NCI-H82 (cell line): ENCODE measurements around the gene ZNF385D.

Experiments used
- DNase-seq: peaks from one replicate; lab custom pipeline; 2025; lab: John Stamatoyannopoulos, UW

The ZNF385D gene

DNA sequence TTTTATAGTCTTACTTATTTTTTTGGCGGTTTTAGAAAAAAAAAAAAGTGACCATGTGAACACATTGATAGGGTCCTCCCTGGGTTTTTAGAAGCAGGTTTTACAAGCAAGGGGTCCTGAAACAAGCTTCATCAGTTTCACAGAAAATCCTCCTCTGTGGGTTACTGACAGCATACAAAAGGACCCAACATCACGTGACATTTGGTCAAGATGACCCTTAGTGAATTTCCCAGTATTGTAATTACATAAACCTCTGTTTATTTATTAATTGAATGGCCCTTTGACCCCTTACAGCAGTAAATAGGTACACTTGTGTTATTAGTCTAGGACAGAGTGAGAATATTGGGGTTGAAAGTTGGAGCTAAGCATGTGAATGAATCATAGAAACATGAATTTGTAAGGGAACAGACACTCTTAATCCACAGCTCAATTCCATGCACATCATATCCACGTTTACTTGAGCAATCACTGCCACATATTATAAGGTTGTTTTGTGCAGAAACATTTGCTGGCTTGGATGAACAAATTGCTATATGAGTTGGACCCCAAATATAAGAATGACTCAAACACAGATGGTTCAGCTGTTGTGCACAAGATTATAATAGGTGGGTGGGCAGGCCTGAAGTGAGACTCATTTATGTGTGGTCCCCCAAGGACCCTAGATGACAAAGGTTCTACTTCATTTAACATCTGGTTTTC lies 137.5 kb downstream of the ZNF385D start:
- DNase-seq: no peak

DNA sequence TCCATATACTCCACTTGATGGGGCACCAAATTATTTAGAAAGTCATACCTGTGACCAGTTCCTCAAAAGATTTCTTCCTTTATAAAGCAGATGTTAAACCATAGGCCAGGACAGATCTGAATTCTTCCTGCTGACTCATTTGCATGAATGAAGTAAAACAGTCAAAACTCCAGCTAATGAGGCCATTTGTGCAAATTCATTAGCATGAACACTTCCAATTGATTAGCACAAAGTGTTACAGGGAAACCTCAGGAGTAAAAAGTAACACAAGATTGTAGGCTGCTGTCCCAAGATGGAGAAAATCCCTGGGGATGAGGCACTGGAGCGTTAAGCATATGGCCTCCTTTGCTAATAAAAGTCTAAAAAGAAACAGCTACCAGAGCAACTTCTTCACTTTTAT lies 149.8 kb downstream of the ZNF385D start:
- no peak for DNase-seq

DNA sequence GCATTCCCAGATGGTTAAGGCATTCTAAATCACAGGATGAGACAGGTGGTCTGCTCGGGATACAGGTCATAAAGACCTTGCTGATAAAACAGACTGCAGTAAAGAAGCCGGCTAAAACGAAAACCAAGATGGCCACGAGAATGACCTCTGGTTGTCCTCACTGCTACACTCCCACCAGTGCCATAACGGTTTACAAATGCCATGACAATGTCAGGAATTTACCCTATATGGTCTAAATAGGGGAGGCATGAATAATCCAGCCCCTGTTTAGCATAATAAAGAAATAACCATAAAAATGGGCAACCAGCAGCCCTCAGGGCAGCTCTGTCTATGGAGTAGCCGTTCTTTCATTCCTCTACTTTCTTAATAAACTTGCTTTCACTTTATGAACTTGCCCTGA lies 151.1 kb downstream of the ZNF385D start:
- no peak for DNase-seq

DNA sequence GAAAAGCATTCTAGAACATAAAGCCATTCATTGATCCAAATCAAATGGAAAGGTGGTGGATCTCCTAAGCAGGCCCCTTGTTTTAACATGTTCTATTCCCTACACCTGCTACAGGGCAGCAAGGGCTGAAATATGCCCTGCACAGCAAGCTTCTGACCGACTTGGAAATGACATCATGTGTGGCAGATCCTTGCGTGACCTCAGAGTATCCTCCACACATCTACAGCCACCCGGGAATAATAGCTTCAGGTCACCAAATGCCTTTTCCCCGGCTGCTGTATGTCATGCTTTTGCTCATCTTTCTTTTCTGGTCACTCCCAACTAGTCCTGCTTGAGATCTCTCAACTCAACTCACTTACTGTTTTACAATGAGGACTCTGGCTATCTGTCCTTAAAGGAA lies 158.2 kb downstream of the ZNF385D start:
- no peak for DNase-seq

DNA sequence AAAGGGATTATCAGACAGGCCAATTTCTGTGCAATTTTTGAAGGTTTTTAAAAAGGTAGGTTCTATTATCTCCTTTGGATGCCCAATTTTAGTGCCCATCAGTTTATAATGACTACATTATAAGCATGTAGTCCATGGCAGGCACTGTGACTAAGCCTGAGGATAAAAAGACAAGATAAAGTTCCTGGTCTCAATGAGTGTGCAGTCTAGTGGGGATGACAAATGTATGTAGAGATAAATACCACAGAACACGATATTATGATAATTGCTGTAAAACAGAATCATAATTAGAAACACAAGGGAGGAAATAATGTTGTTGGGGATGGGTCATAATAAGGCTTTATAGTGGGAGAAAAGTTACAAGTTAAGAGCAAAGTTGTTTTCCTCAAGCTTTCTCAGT lies 163.1 kb downstream of the ZNF385D start:
- DNase-seq: no peak

DNA sequence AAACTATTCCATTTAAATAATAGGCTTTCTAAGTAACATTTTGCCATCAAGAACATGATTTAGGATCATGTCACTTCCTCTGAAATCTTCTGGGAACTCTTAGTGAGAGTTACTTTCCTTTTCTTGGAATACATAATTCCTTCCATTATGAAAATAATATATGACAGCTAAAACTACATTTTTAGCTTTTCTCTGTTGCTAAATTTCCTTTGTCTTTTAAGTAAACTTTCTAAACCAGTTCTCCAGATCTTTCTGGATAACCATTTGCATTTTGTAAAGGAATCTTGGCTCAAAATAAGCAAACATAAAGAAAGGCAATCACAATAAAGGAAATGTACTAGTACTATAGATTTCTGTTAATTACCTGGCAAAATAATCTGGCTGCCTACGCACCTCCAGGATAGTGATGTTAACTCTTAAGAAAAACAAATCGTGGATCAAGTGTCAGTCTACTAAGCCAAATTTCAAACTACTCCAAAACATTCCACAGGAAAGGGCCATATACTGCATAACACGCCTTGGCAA lies 165.7 kb downstream of the ZNF385D start:
- DNase-seq: no peak

DNA sequence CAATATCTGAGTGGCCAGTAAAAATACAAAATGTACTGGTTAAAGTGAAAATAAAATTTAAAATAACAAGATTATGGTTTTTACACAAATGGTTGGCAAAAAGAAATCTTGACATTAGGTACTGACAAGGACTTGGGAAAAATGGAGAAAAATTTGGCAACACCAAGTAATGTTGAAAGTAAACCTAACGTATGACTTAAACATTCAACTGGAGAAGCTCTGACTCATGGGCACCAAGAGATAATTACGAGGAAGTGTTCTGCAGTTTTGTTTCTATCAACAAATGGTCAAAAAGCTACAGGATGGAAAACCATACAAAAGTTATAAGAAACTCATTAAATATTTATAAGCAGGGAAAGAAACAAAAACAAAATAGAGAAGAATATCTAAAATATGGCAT lies 177.7 kb downstream of the ZNF385D start:
- DNase-seq: no peak

DNA sequence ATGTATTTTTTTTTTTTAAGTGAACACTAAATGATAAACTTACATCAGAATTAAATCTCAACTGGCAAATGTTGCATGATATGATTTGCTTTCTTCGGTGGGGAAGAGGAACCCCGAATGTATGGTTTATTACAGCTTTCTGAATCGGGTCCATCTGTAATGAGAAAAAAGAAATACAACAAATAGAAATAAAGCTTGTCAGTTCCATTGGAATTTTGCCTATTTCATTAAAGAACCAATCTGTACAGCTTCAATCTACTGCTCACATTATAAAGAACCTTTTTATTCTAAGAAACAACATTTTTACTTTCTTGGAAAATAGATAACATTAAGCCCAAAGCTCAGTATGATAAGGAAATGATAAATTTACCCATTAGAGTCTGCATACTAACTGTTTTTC lies 186.5 kb downstream of the ZNF385D start:
- DNase-seq: no peak

DNA sequence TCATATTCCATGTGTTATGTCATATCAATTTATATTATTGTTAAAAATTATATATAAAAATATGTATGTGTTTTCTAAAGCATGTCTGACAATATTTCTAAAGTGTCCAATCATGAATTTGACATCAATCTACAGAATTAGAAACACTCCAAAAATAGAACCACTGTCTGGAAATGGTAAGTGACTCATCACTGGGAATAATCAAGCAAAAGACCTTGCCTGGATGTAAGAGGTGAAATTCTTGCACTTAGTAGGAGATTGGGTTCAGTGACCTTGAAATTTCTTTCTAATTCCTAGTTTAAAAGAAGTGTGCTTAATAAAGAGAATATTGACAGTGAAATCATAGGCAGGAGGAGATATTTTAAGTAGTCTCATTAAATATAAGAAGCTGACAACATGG lies 188.8 kb downstream of the ZNF385D start:
- DNase-seq: no peak

DNA sequence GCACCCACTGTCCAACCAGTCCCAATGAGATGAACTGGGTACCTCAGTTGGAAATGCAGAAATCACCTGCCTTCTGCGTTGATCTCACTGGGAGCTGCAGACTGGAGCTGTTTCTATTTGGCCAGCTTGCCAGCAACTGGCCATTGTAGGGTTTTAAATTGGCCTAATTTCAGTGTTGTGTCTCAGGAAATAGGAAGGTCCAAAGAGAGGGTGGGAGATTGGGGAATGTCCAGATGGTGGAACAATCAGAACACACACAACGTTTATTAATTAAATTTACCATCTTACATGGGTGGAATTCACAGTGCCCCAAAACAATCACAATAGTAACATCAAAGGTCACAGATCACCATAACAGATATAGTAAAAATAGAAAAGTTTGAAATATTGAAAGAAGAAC lies 189.5 kb downstream of the ZNF385D start:
- no peak for DNase-seq

DNA sequence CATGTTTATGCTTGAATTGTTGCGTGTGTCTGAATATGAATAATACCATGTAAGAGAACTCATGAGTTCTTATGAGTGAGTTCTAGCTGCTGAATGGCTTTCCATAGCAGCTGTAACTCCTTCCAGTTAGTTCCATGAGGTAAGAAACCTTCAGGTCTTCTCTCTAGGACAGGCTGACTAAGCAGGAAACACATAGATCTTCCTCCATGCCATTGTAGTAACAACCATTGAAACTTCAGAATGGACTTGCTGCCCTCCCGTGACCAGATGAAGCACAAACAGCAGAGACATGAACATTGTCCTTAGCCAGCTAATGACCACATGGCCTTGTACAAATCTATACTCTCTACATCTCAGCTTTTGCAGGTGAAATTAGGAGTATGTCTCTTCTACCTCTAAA lies 200.0 kb downstream of the ZNF385D start:
- DNase-seq: no peak

DNA sequence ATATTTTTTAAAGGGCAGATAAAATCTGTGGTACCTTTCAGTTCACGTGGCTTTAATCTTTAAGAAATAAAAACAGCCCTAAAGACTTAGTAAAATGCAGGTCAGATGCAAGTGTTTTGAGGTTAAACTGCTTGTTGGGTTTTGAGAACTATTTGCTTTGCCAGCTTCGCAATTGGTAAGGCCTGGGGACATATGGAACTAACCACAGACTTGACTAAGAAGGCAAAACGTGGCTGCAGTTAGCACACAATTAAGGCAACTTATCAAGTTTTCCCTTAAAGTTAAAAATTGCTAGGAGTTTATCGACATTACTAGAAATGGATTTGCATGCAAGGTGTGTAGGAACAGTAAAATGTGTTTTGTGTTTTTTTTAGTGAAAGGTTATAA lies 206.9 kb downstream of the ZNF385D start:
- no peak for DNase-seq

DNA sequence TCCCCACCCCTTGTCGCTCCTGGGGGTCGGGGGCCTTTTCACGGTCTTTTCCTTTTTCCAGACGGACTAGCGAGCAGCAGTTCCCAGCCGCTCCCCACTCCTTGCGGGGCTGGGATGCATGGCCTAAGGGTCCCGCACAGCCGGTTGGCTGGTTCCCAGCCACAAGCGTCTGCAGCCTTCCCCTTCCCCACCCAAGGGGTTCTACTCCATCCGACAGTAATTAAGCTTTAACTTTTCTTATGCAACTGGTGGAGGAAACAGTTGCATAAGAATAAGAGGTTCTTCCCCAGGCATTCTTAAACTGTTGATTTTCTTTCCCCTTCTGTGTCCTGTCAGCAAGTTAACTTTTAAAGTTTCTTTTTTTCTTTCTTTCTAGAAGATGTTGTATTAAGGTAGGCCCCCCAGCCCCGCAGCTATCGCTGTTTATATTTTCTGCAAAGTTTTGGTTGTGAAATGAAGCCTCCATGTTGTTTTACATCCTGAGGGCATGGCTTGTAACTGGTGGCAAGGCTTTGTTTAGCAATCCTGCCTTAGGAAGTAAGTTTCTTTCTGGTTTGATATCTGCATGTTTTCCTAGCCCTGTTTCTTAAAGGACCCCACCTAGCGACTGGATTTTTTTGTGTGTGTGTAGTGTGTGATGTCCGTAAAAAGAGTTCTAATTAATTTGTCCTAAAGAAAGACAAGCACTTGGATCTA lies 207.5 kb downstream of the ZNF385D start:
- no peak for DNase-seq

DNA sequence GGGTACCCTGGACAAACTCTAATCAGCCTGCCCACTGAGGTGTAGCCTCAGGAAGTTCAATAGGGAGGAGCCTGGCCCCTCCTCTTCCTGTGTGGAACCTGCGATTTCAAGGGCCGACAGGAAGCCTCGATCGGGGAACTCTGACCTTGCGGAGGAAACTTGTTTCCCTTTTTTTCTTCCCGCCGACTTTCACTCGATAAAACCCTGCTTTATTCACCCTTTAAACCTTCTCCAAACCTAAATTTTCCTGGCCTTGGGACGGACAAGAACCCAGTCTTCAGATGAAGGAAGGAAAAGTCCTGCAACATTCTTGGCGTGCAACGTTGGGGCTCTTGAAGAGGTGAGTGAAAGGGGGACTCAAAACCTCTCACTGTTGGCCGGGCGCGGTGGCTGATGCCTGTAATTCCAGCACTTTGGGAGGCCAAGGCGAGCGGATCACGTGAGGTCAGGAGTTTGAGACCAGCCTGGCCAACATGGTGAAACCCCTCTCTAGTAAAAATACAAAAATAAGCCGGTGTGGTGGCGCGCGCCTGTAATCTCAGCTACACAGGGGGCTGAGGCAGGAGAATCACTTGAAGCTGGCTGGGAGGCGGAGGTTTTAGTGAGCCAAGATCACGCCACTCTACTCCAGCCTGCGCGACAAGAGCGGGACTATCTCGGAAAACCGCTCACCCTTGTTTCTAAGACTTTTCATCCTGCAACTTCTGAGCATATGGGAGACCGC lies 208.2 kb downstream of the ZNF385D start:
- DNase-seq: no peak

DNA sequence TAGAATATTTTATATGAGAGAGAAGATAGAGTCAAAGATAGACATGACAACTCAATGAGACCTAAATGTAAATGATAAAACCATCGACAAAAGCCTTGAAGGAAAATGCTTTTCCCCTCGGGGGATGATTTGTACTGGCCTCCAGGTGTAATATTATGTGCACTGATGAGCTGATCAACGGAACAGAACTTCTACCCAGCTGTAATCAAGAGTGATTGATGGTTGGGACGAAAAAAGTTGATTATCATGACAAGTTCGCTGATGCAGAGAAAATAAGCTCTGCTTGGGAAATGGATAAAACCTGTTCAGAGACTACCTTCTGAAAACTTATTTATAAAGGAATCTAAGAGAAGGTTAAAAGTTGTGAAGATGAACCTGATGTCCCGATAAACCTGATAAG lies 210.7 kb downstream of the ZNF385D start:
- DNase-seq: no peak

DNA sequence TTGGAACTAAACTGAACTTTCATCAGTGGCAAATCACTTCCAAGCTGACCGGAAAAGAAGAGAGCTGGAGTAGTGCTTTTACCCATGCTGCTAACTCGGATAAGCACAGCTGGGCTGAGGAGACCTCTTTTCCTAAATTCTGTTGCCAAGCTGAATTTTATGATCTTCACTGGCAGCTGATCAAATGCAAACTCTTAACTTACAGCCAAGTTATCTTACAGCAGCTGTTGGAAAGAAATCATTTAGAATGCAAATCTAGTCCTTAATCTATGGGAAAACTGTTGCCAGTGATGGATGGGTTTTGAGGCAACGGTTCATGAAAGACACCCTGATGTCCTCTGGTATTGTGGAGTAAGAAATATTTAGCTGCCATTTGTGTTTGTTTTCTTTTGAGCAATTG lies 216.5 kb downstream of the ZNF385D start:
- no peak for DNase-seq

DNA sequence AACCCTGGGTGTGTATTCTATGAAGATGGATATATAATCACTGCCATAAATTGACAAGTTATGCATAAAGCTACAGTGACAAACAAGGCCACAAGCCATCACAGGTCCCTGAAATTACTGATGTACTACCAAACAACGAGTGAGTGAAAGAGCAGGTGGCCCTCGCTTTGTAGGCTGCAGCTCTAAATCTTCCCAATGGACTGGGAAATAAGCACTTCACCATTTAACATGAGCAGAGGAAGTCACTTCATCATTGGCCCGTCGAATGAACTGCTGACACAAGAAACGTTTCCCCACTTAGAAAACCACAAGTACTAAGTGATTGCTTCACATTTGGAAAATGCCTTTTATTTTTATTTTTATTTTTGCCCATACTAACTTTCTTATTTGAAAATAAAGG lies 218.0 kb downstream of the ZNF385D start:
- no peak for DNase-seq

DNA sequence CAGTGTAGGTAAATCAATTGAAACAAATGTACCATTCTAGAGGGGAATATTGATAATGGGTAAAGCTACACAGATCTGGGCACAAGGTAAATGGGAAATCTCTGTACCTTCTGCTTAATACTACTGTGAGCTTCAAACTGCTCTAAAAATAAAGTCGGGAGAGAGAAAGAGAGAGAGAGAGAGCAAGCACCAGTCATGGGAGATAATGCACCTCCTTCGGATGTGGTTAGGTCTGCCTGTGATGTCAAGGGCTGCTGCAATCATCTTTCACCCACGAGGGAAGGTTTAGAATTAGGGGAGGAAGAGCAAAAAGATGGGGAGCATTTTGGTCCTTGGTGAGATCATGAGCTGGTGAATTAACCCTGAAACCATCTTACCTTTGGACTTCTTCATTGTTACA lies 219.1 kb downstream of the ZNF385D start:
- no peak for DNase-seq

DNA sequence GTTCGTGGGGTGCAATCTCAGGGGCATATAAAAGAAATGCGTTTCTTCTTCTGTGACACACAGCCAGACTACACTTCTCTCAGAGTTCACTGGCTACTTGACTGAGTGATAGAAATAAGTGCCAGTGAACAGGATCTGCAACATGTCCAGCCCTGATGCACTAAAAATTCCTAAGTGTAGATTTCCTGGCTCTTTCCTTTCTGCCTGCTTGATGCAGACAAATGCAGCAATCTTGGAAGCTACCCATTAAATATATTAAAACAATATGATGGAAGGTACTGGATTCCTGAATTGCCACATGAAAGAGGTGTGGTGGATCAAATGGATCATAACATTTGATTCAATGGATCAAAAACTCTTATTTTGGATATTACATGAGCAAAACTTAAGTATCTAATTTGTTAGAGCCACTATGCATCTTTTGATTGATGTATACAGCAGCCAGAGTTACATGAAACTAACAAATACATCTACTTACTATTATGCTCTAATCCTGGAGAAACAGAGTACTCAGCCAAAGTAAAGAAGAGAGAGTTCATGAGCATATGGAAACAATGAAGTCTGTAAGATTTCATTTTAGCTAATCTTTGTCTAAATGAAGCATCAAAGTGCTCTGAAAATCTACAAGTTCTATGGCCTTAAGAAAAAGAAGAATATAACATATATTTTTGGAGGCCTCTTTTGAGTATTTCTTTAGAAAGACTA lies 222.6 kb downstream of the ZNF385D start:
- no peak for DNase-seq

DNA sequence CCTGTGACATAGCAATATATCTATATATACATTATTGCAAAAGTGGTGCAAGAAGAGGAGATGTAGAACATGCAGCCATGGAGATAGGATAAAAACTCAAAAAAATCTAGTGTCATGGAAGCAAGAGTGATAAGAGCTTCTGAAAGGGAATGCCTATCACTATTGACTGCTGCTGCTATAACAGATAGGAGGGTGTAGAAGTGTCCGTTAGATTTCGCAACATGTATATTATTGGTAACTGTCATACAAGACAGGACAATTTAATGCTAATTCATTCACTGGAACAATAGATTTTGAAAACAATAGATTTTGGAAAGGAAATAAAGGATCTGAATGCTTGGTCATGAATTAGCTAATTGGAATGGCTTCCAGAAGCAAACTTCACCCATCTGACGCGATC lies 224.5 kb downstream of the ZNF385D start:
- DNase-seq: no peak

DNA sequence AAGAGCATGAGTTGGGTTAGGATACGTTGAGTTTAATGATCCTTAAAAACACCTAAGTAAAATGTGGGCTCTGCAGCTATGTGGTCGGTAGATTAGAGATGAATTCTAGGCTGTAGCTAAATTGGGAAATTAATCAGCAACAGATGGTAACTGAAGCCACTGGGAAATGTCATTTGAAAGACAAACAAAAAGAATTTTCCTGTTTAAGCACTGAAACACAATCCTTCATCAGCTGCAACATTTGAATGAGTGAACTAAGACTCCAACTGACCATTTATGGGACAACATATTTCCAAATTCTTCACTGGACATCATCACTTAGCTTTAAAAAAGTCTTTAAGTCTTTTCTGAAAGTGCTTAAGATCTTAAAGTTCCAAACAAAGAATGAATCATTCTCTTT lies 226.9 kb downstream of the ZNF385D start:
- no peak for DNase-seq
